NCI-H748 (cell line): ENCODE data around the gene CAMSAP1.

Experiments used
- DNase-seq: peaks from one replicate; lab custom pipeline; 2025; ENCODE audit not compliant: unreplicated experiment; lab: John Stamatoyannopoulos, UW

CAMSAP1 gene

DNA sequence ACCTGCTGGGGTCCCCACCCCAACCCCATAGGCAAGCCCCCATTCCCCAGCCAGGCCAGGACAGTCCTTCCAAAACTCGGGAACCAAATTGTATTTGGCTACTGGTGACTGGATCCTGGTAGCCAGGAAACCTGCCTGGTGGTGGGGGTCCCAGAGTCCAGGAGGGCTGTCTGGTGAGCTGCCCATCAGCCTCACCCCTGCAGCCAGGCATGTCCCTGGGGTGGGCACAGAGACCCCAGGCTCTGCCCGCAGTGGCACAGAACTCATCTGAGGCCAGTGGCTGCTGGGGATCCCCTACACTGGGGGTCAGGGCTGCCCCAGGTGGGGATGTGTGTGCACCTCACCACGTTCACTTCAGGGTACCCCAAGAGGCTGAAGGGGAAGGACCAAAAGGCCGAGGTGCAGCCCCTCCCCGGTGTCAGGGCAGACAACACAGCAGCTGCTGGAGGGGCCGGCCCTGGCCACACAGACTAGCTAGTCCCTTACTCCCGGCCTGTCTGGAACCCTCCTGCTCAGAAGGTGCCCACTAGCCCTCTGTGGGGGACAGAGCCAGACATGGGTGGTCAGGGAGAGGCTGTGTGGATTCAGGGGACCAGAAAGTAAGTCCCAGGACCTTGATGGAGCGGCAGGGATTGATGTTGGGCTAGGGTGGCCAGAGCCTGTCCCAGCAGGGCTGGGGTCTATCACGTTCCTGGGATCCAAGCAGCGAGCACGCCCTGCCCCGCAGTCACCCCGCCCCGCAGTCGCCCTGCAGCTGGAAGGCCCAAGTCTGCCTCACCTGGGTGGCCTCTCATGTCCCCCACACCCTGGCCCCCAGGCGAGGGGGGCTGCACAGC, 113.9 kb downstream of the CAMSAP1 start:
- no peak for DNase-seq

DNA sequence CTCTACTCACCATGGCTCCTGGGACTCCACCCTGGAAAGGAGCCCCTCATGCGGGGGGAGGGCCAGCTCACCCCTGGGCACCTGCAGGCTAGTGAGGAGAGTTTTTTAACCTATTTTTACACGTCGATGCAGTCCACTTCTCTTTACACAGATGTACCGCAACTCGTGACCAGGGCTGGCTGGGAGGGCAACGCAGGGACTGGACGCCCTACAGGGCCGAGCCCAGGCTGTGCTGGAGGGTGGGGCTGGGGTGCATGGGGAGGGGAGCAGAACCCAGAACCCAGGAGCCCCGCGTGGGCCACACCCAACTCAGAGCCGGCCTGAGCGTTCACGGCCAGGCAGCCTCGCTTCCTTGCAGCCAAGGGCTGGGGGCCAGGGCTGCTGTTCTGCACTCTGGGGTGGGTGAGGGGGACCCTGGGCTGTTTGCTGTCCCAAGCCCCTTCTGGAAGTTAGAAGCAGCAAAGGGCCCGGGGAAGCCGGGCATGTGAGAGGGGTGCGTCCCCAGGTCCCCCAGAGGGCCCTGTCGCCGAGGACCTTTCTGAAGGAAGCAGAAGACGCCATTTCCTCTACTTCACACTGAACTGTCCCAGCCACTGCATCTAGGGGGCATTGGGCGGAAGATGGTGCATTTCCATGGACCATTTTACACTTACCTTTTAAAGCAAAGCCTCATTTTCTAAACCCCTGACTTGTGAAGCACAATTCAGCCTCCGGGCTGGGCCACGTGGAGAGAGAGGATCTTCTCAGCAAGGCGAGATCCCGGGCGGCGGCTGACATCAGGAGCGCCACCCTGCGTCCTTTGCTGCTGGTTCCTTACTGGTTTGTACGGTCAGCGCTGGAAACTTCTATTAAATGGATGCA, 114.8 kb downstream of the CAMSAP1 start:
- no peak for DNase-seq

DNA sequence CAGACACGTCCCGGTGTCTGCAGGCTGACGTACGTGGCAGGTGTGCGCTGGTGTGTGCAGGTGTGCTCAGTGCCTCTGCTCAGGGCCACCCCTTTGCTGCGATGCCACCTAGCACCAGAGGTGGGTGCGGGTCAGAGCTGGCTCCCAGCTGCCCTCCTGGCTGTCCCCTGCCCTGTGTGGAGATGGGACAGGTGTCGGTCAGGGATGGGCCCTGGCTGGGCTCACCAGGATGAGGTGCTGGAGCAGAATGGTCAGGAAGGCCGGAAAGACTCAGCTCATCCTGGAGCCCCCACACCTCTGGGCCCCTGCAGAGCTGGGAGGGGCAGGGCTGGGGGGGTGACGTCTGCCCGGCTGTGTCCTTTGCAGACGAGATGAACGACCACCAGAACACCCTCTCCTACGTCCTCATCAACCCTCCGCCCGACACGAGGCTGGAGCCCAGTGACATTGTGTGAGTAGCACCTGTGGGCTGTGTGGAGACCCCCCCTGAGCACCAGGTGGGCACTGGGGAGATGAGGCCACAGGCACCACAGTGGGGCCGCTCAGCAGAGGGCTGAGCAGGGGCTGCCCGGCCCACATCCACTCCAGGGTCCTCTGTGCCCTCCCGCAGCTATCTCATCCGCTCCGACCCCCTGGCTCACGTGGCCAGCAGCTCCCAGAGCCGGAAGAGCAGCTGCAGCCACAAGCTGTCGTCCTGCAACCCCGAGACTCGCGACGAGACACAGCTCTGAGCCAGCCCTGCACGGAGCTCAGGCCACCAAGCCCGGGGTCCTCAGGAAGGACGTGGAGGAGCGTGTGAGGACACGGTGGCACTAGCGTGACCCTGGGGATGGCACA, 115.7 kb downstream of the CAMSAP1 start:
- DNase-seq: no peak

DNA sequence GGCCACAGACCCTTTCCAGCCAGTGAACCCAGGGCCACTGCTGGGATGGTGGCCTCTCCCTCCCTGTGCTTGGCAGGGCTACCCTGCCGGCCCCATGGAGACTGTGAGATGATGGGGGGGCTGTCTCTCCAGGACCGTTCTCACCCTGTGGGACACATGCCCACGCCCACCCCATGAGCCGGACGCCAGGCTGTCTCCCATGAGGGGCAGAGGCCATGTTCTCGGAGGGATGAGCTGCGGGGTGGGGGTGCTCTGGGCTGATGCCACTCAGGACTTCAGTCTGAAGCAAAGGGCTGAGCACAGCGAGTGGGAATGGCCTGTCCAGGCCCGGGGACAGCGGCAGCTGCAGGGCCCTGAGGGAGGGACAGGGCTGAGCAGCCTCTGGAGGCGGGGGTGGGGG, 116.5 kb downstream of the CAMSAP1 start:
- DNase-seq: no peak

DNA sequence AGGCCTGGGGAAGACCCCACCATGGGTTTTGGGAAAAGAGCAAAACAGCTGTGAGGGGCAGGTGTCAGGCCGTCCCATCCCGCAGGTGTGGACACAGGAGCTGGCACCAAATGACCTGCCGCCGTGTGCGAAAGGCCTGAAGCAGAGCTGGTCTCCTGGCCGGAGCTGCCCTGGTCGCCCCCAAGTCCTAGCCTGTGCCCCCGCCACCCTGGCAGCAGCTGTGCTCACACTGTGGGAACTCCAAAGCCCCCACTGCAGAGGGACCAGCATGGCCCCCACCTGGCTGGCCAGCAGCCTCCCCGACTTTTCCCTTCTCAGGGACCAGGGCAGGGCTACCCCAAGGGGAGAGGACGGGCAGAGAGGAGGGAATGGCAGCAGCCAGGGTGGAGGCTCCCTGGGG, 117.0 kb downstream of the CAMSAP1 start:
- no peak for DNase-seq

DNA sequence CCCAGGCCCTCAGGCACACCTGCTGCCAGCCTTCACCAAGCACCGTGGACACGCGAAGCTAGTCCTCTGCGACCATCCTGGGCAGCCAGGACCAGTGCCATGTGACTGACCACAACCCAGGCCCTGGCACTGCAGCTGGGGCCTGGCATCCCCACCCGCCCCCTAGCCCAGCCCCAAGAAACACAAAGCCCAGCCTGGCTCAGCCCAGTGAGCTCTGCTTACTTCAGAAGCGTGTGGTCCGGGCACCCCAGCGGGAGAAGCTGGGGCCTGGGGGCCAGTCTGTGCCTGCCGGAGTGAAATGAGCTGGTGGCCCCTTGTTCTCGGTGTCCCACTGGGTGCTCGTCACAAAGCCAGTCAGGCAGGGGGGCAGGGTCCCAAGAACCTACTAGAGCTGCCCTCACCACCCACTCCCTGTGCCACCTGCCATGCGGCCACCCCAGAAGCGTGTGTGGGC, 117.5 kb downstream of the CAMSAP1 start:
- DNase-seq: no peak

DNA sequence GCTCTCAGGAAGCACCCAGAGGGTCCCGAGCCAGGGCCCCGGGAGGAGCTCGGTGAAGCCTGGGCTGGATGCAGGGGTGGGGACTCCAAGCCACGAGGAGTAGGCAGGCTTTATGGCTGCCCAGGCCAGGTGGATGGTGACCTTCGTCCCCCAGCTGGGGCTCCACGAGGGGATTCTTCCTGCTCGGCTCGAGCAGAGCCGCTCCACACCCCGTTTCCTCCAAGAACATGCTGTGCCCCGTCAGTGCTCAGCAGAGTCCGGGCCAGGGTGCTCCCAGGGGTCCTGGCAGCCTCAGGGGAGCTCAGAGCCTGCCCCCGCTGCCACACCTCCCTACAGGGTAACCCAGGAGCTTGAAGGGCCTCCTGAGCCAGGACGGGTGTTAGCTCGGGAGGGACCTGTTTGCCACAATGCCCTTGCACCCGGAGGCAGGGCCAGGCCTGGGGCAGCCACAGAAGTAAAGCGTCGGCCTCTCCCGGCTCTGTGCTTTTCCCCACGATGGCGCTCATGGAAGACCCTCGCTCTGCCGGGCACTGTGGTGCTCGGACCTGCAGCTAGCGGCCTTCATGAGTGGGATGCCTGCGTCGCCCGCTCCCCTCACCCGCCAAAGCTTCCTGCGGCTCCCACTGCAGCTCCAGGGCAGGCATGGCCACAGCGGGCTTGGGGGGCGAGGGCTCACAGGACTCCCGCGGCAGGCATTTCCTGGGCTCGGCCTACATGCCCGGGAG, 118.6 kb downstream of the CAMSAP1 start:
- DNase-seq: no peak

DNA sequence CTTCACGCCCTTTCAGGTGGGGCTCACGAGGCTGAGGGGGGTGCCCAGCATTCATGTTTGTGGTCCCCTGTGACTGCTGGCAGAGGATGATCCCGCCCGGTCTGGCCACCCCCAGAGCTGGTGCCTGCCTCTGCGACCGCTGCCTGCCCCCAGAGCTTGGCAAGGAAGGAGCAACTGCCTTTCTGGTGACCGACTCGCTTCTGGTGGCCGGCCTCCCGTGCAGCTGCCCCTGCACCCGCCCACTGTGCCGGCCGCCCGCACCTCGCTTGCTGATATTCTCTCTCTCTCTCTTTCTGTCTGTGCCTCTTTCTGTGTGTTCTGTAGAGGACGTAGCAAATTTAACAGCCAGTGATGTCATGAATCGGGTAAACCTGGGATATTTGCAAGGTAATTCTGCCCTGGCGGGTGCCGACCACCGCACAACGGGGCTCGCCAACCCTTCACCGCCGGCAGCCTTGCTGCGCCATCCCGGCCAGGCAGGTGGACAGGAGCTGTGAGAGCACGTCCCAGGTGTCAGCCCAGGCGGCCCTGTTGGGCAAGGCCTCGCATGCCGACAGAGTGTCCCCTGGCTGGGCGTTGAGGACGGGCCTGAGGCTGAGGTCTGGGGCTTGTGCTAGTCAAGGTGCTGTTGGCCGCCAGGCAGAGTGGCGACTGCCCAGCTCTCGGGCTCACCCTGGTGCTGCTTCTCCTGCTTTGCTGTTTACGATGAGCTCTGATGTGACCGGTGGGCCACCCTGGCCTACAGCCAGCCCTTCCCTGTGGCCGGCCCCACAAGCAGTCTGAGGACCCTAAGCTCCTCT, 119.4 kb downstream of the CAMSAP1 start:
- DNase-seq: no peak

DNA sequence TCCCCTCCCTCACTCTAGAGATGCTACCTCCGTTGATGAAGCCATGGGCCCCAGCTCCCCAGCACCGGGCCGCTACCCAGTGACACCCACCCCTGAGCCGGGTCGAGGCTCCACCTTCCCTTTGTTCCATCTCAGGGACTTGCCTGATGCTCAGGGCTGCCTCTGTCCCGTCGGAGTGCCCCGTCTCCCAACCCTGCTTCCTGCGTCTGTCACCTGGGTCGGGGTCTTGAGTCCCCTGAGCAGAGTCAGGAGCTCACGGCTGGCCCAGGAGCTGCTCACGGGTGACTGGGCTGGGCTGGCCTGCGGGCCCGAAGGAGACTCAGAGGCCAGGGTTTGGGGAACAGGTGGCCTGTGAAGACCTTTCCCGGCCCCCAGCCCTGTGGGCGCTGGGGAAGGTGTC, 120.0 kb downstream of the CAMSAP1 start:
- no peak for DNase-seq

DNA sequence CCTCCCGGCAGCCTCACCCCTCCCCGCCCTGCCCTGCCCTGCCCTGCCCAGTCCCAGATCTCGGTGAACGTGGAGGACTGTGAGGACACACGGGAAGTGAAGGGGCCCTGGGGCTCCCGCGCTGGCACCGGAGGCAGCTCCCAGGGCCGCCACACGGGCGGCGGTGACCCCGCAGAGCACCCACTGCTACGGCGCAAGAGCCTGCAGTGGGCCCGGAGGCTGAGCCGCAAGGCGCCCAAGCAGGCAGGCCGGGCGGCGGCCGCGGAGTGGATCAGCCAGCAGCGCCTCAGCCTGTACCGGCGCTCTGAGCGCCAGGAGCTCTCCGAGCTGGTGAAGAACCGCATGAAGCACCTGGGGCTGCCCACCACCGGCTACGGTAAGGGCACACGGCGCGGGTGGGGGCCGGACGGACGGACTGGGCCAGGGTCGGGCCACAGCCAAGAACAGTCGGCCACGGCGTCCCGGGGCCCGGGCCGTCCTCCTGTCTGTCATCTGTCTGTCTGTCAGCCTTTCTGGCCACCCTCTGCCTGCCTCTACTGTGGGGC, 121.1 kb downstream of the CAMSAP1 start:
- no peak for DNase-seq

DNA sequence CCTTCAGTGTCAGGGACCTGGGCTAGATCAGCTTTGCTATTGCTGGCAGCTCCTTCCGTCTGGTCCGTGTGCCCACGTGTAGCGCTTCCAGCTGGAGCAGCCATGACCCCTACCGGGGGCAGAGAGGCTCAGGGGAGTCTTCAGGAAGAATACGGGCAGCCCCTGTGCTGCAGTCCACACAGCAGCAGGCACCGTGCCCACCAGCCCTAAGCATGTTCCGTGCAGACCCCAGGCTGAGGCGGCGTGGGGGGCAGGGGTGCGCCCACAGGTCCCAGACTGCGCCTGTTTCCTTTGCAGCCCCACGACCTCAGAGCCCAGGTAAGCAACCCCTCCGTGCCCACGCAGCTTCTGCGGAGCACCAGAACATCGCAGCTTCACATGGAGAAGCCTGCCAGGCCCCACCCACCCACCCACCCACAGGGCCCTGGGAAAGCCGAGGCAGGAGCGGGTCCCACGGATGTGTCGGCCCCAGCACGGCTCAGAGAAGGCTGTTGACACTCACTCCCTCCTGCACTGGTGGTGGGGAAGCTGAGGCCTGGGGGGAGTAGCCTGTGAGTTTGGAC, 122.3 kb downstream of the CAMSAP1 start:
- DNase-seq: no peak

DNA sequence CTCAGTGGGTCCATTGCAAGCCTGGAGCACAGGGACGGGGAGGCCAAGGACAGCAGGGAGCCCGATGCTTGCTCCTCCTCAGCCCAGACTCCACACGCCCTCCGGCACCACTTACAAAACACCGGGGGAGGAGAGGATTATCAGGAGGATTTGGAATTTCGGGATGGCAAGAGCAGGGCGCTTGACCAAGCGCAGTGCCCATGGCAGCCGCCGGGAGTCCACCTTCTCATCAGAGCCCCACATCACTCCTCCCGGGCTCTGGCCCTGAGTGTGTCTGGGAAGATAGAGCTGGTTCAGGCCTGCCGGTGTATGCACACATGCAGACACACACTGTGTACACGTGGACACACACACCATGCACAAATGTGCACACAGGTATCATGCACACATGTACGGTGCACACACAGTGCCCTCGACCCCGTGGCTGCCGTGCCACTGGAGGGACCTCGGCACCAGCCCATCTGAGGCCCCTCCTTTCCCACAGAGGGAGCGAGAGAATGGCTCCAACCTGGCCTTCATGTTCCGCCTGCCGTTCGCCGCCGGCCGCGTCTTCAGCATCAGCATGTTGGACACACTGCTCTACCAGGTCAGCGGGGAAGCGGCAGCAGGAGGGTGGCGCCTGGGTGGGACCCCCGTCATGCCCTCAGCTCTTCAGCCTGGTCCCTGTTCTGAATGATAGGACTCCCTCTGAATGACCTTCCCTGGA, 123.7 kb downstream of the CAMSAP1 start:
- no peak for DNase-seq

DNA sequence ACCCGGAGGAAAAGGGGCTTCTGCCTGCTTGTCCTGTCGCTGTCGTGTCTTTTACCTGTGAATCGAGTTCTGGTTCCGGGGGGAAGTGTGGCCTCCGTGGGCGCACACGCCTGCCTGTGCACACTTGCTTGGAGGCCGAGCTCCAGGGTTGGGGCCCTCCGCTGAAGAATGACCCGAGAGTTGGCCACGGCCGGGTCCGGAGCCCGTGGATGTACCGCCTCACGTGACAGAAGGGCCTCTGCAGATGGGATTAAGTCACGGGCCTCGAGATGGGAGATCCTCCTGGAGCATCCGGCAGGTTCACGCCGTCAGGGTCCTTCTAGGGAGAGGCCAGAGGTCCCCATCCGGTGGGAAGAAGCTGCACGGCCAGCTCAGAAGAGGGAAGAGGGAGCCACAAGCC, 124.4 kb downstream of the CAMSAP1 start:
- no peak for DNase-seq

DNA sequence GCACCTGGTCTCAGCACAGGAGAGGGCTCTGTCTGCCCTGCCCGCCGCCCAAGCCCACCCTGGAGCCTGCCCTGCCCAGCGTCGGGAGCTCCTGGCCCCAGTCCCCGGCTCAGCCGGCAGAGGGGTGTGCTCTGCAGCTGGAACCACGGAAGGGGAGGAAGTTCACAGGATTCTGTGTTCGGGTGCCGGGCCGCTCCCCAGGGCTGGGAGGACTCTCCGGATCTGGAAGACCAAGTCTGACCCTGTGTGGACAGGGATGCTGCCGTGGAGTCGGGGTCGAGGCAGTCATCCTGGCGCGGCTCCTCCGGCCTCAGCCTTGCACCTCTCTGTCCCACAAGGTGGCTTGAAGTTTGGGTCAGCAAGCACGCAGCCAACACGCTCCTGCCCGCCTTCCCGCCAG, 126.7 kb downstream of the CAMSAP1 start:
- DNase-seq: no peak

DNA sequence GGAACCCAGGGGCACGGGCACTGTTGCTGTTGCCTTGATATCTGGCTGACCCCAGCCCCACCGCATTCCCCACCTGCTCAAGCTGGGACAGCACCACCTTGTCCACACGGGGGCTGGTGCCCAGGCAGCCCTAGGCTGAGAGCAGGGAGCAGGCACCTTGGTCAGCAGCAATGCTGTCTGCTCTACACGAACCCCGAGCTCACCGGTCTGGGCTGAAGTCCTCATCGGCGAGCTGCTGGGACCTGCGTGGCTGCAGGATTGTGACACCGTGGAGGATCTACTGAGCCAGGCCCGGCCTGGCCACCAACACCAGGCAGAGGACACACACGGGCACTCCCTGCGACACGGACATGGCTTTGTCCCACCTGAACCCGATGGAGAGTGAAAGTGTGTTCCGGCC, 127.3 kb downstream of the CAMSAP1 start:
- DNase-seq: no peak

DNA sequence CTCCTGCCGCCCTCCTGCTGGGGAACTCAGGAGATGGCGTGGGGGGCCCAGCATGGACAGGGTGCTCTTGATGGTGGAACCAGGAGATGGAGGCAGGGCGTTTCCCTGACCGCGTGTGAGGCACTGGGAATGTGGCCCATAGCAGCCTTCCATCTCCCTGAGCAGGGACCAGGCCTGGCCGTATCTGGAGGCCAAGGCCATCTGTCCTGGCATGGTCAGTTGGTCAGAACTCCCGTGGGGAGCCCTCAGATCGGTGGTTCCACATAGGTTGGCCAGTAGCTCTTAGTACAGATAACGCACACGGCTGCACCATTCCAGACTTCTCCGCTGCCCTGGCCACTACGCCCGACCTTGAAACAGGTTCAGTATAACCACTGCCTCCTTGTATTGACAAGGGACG, 127.8 kb downstream of the CAMSAP1 start:
- no peak for DNase-seq

DNA sequence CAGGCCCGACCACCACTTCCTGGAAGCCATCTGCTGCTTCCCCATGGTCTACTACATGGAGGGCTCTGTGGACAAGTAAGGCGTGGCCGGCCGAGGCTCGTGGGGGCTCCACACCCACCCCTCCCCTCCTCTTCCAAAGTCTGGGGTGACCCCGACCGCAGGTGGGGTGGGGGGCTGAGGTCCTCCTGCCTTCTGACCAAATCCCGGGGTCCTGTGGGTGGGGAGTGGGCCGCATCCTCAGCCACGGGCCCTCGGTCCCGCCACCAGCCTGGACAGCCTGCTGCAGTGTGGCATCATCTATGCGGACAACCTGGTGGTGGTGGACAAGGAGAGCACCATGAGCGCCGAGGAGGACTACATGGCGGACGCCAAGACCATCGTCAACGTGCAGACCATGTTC, 128.9 kb downstream of the CAMSAP1 start:
- no peak for DNase-seq

DNA sequence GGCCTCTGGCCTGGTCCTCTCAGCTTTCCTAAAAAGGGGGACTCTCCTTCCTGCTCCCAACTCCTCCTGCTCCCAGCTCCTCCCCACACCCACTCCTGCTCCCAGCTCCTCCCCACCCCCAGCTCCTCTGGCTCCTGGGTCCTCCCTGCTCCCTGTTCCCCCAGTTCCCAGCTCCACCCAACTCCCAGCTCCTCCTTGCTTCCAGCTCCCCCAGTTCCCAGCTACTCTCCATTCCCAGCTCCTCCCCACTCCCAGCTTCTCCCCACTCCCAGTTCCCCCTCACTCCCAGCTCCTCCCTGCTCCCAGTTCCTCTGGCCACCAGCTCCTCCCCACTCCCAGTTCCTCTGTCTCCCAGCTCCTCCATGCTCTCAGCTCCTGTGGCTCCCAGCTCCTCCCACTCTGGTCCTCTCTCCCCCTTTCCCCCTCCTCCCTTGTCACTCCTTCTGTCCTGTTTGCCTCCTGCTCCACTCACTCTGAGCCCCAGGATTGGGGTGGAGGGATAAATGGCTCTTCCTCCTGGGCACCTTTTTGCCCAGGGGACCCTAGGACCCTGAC, 129.6 kb downstream of the CAMSAP1 start:
- no peak for DNase-seq
